NCI-H146 treated with DMSO at 0.1 percent for 48 hours (cell line): ENCODE data around the gene ZNF346.
"Not testable (repeated sequence)": the region's sequence is repeated elsewhere in the genome, so short reads cannot be mapped to it uniquely, and the experiment has no call there.

Experiments
- DNase-seq: peaks from one replicate; lab custom pipeline; 2025; ENCODE audit not compliant: unreplicated experiment; lab: John Stamatoyannopoulos, UW

The ZNF346 gene, protein sequence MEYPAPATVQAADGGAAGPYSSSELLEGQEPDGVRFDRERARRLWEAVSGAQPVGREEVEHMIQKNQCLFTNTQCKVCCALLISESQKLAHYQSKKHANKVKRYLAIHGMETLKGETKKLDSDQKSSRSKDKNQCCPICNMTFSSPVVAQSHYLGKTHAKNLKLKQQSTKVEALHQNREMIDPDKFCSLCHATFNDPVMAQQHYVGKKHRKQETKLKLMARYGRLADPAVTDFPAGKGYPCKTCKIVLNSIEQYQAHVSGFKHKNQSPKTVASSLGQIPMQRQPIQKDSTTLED

GRCh38 chr5:177022386-177023302, at the start of gene ZNF346:
ZNF346 (plus strand) TSS chr5:177022696; CDS start chr5:177022739, 43 bp downstream.
- DNase-seq = peak; percentile 62

DNA sequence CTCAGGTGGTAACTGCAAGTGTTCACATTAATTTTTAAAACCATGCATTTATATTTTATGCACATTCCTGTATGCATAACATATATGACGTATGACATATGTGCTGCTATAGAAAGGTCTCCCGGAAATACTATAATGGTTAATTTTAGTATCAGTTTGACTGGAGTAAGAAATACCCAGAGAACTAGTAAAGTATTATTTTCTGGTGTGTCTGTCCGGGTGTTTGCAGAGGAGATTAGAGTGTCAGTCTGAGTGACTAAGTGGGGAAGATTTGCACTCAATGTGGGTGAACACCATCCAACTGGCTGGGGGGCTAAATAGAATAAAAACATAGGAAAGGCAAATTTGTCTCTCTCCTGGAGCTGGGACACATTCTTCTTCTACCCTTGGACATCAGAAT, 42.8 kb upstream of the ZNF346 start:
- no peak for DNase-seq

DNA sequence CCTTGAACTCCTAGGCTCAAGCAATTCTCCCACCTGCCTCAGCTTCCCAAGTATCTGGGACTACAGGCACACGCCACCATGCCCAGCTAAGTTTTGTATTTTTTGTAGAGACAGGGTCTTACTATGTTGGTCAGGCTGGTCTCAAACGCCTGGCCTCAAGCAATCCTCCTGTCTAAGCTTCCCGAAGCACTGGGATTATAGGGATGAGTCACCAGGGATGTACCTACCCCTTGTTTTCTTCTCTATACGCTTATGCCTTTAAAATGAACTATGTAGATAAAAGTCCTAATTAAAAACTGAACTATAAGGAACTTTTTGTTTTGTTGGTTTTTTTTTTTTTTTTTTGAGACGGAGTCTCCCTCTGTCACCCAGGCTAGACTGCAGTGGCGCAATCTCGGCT, 41.7 kb upstream of the ZNF346 start:
- DNase-seq = no peak

DNA sequence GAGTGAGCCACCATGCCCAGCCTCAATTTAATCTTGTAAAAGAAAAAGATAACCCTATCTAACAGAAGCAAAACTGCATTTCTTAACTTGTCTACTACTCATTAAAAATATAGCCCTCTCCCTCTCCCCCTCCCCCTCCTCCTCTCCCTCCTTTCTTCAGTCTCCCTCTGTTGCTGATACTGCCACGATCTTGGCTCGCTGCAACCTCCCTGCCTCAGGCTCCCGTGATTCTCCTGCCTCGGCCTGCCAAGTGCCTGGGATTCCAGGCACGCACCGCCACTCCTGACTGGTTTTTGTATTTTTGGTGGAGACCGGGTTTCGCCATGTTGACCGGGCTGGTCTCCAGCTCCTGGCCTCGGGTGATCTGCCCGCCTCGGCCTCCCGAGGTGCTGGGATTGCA, 39.4 kb upstream of the ZNF346 start:
- not testable (repeated sequence) for DNase-seq

GRCh38 chr5:176983593-176983992, 38.9 kb upstream of the ZNF346 start:
- not testable (repeated sequence) for DNase-seq

GRCh38 chr5:176984176-176984575, 38.3 kb upstream of the ZNF346 start:
- DNase-seq = not testable (repeated sequence)

DNA sequence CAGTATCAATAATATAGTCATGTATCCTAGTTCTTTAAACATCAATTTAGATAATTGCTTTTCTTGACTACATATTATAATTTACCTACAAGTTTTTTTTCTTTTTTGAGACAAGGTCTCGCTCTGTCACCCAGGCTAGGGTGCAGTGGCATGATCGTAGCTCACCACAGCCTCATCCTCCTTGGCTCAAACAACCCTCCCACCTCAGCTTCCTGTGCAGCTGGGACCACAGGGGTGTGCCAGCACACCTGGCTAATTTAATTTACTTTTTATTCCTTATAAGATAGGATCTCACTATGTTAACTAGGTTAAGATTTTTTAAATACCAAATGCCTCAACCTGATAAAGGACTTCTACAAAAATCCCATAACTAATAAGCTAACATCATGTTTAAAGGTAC, 37.0 kb upstream of the ZNF346 start:
- no peak for DNase-seq

DNA sequence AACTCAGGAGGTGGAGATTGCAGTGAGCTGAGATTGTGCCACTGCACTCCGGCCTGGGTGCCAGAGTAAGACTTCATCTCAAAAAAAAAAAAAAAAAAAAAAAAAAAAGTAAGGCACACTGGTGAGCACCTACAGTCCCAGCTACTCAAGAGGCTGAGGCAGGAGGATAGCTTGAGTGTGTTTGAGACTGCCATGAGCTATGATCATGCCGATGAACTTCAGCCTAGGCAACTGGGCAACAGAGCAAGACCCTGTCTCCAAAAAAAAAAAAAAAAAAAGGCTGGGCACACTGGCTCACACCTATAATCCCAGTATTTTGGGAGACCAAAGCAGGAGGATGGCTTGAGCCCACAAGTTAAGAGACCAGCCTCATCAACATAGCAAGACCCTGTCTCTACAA, 36.2 kb upstream of the ZNF346 start:
- DNase-seq = no peak

DNA sequence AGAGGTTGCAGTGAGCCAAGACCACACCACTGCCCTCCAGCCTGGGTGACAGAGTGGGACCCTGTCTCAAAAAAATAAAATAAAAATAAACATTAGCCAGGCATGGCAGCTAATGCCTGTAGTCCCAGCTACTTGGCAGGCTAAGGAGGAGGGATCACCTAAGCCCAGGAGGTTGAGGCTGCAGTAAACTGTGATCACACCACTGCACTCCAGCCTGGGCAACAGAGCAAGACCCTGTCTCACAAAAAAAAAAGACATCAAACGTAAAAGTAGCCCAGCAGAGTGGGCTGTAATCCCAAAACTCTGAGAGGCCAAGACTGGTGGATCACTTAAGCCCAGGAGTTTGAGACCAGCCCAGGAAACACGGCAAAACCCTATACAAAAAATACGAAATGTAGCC, 34.9 kb upstream of the ZNF346 start:
- DNase-seq = no peak

DNA sequence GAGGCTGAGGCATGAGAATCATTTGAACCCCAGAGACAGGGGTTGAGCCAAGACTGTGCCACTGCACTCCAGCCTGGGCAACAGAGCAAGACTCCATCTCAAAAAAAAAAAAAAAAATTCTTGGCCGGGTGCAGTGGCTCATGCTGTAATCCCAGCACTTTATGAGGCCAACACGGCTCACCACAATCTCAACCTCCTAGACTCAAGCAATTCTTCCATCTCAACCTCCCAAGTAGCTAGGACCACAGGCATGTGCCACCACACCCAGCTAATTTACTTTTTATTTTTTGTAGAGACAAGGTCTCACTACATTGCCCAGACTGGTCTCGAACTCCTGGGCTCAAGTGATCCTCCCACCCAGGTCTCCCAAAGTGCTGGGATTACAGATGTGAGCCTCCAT, 29.4 kb upstream of the ZNF346 start:
- DNase-seq = not testable (repeated sequence)

- DNase-seq = no peak
These were observed 27.9 kb upstream of the ZNF346 start for GRCh38 chr5:176994460-176995121.

GRCh38 chr5:176995122-176995490, 27.4 kb upstream of the ZNF346 start:
- no peak for DNase-seq

DNA sequence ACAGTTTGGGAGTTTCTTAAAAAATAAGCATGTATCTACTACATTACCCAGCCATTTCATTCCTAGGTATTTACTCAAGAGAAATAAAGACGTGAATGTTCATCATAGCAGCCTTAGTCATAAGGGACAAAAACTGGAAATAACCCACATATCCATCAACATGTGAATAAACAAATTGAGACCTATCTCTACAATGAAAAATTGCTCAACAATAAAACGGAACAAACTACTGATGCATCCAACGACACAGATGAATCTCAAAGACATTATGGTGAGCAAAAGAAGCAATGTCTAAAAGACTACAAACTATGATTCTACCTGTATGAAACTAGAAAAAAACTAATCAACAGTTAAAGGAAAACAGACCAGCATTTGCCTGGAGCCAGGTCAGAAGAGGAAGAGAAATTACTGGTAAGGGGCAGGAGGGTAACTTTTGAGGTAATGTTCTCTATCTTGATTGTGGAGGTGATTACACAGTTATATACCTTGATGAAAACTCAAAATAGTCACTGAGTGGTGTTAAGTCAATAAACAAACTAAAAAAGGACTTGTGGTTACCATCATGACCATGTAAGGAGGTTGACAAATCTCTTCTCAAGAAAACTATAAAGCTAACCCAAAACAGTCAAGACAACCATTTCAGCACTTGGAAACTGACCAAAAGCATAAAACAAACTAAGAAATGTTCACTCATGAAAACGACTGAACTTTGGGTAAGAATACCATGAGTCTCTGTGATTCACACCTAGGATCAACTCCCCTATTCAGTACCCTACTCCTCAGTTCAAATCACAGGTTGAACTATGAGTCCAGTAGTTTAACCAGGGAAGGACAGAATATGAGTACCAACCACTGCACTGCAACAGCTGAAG, 26.4 kb upstream of the ZNF346 start:
- no peak for DNase-seq

- DNase-seq = no peak
These were observed 25.7 kb upstream of the ZNF346 start for GRCh38 chr5:176996780-176997179.

DNA sequence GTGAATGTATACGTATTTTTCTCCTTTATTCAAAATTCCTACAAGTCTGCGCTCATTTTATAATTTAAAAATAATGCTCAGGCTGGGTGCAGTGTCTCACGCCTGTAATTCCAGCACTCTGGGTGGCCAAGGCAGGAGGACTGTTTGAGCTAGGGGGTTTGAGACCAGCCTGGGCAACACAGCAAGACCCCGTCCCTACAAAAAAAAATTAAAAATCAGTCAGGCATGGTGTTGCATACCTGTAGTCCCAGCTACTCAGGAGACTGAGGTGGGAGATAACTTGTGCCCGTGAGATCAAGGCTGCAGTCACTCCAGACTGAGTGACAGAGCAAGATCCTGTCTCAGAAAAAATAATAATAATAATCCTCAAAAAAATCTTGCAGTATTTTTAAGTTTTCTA, 23.7 kb upstream of the ZNF346 start:
- DNase-seq = no peak

DNA sequence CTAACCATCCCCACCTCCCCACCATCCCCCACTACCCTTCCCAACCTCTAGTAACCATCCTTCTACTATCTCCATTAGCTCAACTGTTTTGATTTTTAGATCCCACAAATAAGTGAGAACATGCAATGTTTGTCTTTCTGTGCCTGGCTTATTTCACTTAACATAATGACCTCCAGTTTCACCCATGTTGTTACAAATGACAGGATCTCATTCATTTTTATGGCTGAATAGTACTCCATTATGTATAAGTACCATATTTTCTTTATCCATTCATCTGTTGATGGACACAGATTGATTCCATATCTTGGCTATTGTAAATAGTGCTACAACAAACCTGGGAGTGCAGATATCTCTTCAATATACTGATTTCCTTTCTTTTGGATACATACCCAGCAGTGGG, 23.0 kb upstream of the ZNF346 start:
- DNase-seq = not testable (repeated sequence)

DNA sequence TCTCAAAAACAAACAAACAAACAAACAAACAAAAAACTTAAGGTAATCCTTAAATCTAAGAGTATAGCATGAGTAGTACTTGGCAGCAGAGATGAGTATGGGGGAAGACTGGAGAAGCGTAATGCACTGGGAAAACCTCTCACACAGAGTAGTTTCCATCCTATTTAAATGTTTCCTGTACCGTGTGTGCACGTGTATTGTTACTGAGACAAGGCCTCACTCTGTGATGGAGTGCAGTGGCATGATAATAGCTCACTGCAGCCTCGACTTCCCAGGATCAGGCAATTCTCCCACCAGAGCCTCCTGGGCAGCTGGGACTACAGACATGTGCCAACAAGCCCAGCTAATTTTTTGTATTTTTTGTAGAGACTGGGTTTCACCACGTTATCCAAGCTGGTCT, 18.8 kb upstream of the ZNF346 start:
- no peak for DNase-seq

- no peak for DNase-seq
These were observed 17.5 kb upstream of the ZNF346 start for GRCh38 chr5:177004961-177005360.

DNA sequence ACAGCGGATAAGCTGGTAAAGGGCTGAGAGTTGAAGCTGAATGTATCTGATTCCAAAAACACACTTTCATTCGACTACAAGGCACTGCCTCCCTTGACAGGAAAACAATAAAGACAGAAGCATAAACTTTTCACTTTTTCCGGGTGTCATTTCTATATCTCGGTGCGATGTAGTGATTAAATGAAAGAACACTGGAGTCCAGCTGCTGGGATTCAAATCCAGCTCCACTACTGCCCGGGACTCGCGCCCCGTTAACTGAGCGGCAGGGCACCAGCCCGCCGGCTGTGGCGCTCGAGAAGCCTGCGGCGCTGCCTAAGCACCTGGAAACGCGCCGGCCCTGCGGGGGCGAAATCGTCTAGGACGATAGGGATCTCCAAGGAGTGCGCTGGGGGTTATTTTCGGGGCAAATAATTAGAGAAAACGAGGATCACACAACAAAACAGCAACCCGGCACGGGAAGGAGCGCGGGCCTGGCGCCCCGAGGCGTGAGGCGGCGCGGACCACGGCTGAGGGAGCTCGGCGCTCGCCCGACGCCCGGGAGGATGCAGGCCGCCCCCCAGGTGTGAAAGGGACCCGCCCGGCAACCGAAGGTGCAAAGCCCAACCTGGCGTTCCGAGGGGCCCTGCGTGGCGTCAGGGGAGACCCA, 16.8 kb upstream of the ZNF346 start:
- DNase-seq = no peak

DNA sequence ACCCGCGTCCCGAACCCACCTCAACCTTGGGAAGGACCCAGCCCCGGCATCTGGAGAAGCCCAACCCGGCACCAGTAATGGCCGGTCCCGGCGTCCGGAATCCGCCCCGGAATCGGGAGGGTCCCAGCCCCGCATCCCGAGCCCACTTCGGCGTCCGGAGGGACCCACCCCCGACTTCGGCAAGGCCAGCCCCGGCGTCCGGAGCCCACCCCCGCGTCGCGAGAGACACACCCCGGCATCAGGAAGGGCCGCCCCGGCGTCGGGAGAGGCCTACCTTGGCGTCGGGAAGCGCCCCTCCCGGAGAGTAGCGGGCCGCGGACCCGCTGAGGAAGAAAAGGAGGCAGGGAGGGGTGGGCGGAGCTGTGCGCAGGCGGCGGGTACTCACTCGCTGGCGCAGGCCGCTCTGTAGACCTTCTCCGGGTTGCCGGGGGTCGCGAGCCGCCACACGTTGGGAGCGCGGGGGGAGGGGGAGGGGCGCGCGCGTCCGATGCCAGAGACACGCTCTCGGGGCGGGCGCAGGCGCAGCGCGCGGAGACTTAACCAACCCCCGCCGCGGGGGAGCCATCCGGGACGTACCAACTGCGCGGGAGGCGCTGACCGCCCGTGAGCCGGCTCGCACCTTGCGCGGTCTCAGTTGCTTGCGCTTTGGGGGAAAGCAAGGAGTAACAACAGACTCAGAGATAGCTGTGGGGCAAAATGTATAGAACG, 16.1 kb upstream of the ZNF346 start, which contains the start of gene UIMC1:
Gene UIMC1 (minus strand): TSS at position 515 of the 708 bp plus-strand sequence. CDS start 24,164 bp downstream, outside the sequence.
- peak; percentile 59 for DNase-seq
